H1 (cell line): ENCODE measurements around the gene CREBBP. TPM values are rescaled to one million over a fixed set of nuclear protein-coding genes. Genes with fewer than 3 reads are reported as not detected.

ENCODE experiments used
- CTCF ChIA-PET: fragments of 300-600 bp; sonication (Branson Sonifier 250); formaldehyde crosslinking; loops from one replicate; lab custom pipeline; 2021; ENCODE audit not compliant: partially characterized antibody; lab: Charles Lee
- POLR2A ChIA-PET: fragments of 300-600 bp; sonication (Branson Sonifier 250); formaldehyde crosslinking; loops from one replicate; lab custom pipeline; 2021; ENCODE audit warnings: inconsistent platforms; ENCODE audit not compliant: partially characterized antibody; lab: Charles Lee
- DNase-seq, 2 experiments: peaks; one replicate each; pipeline versions ENCODE4 v3.0.0 to v3.0.0-alpha.2; 2010 to 2022; ENCODE audit warnings: low spot score in 2 of 2, low read depth in 1 of 2, mixed read lengths in 1 of 2
- FAIRE-seq: peaks from 2 replicates; lab custom pipeline; 2011; peaks lifted over from hg19 to GRCh38; lab: Jason Lieb, UNC
- H2AFZ ChIP-seq: 2 replicates; pipeline ENCODE4 v1.8.1; 2012; ENCODE audit warnings: low read length, inconsistent platforms
- H2AK5ac ChIP-seq: 2 replicates; pipeline ENCODE4 v1.6.1; 2013; ENCODE audit warnings: low read depth, low read length
- H2BK120ac ChIP-seq: replicated peaks from 2 replicates; pipeline ENCODE3; 2013; ENCODE audit warnings: low read depth, low read length, inconsistent platforms
- H2BK12ac ChIP-seq: 2 replicates; pipeline ENCODE4 v1.6.1; 2013; ENCODE audit warnings: low read depth, low read length
- H2BK15ac ChIP-seq: 2 replicates; pipeline ENCODE4 v1.6.1; 2013; ENCODE audit warnings: low read length
- H2BK20ac ChIP-seq: 2 replicates; pipeline ENCODE4 v1.6.1; 2013; ENCODE audit warnings: low read length
- H2BK5ac ChIP-seq: 2 replicates; pipeline ENCODE4 v1.6.1; 2013; ENCODE audit warnings: low read depth, low read length
- H3K14ac ChIP-seq: 2 replicates; pipeline ENCODE4 v1.6.1; 2013; ENCODE audit warnings: inconsistent platforms; ENCODE audit not compliant: insufficient read length
- H3K18ac ChIP-seq: 2 replicates; pipeline ENCODE4 v1.6.1; 2013; ENCODE audit warnings: low read length; ENCODE audit errors: extremely low read depth
- H3K23ac ChIP-seq: 2 replicates; pipeline ENCODE4 v1.6.1; 2013; ENCODE audit warnings: inconsistent platforms; ENCODE audit not compliant: insufficient read length
- H3K23me2 ChIP-seq: 2 replicates; pipeline ENCODE4 v1.6.1; 2013; ENCODE audit warnings: low read depth, low read length
- H3K27ac ChIP-seq: 2 replicates; pipeline ENCODE4 v1.6.1; 2011; ENCODE audit warnings: low read depth, low read length, inconsistent platforms
- H3K27me3 ChIP-seq, 4 experiments: replicated peaks in 1 of 4; 1 replicate in 1 of 4; 2 replicates in 3 of 4; pipeline versions ENCODE4 v1.6.1 to v1.8.1; 2011 to 2013; ENCODE audit warnings: low read length in 3 of 4, mild to moderate bottlenecking in 3 of 4, inconsistent platforms in 2 of 4, mixed read lengths in 2 of 4, moderate library complexity in 1 of 4; ENCODE audit not compliant: control insufficient read depth in 3 of 4, insufficient read depth in 3 of 4; ENCODE audit errors: extremely low read depth in 1 of 4
- H3K36me3 ChIP-seq, 4 experiments: 2 replicates each; pipeline versions ENCODE4 v1.6.1 to v1.8.1; 2011 to 2013; ENCODE audit warnings: mild to moderate bottlenecking in 4 of 4, low read length in 3 of 4, moderate library complexity in 2 of 4, control low read depth in 1 of 4, inconsistent platforms in 1 of 4; ENCODE audit not compliant: insufficient read depth in 4 of 4, control insufficient read depth in 2 of 4
- H3K4ac ChIP-seq: replicated peaks from 2 replicates; pipeline ENCODE3; 2013; ENCODE audit warnings: low read length, low read depth, mixed read lengths, inconsistent platforms; ENCODE audit not compliant: insufficient read length
- H3K4me1 ChIP-seq, 4 experiments: replicated peaks in 1 of 4; 1 replicate in 1 of 4; 2 replicates in 3 of 4; pipeline versions ENCODE4 v1.6.1 to v1.8.1; 2011 to 2013; ENCODE audit warnings: low read length in 3 of 4, inconsistent platforms in 2 of 4, mixed read lengths in 1 of 4; ENCODE audit not compliant: insufficient read depth in 4 of 4, control insufficient read depth in 3 of 4
- H3K4me2 ChIP-seq, 2 experiments: 2 replicates each; pipeline versions ENCODE4 v1.6.1 to v1.8.1; 2011 to 2013; ENCODE audit warnings: low read depth in 2 of 2, low read length in 2 of 2, control low read depth in 1 of 2, inconsistent platforms in 1 of 2, mild to moderate bottlenecking in 1 of 2; ENCODE audit not compliant: insufficient read depth in 1 of 2
- H3K4me3 ChIP-seq, 4 experiments: fragments of 200-600, 300-600 bp in 1 of 4; sonication (generic), shearing (Covaris generic), sonication (Bioruptor Twin) in 1 of 4; 2 replicates each; pipeline versions ENCODE4 v1.5.1 to v1.8.1; 2011 to 2016; ENCODE audit warnings: low read length in 4 of 4, low read depth in 3 of 4, control low read depth in 2 of 4, inconsistent platforms in 2 of 4, mild to moderate bottlenecking in 2 of 4, mixed read lengths in 1 of 4, moderate library complexity in 1 of 4; ENCODE audit not compliant: insufficient read depth in 2 of 4; ENCODE audit errors: extremely low read depth in 1 of 4
- H3K56ac ChIP-seq: replicated peaks from 2 replicates; pipeline ENCODE3; 2013; ENCODE audit warnings: low read depth, mild to moderate bottlenecking, mixed read lengths, low read length, inconsistent platforms; ENCODE audit not compliant: insufficient read length
- H3K79me1 ChIP-seq: 2 replicates; pipeline ENCODE4 v1.6.1; 2013; ENCODE audit warnings: low read depth, low read length, control low read depth
- H3K79me2 ChIP-seq, 2 experiments: 2 replicates each; pipeline versions ENCODE4 v1.6.1 to v1.8.1; 2012 to 2013; ENCODE audit warnings: low read length in 2 of 2, mild to moderate bottlenecking in 2 of 2, inconsistent platforms in 1 of 2; ENCODE audit not compliant: insufficient read depth in 2 of 2, control insufficient read depth in 1 of 2
- H3K9ac ChIP-seq, 4 experiments: replicated peaks in 1 of 4; 1 replicate in 1 of 4; 2 replicates in 3 of 4; pipeline versions ENCODE4 v1.6.1 to v1.8.1; 2011 to 2013; ENCODE audit warnings: low read depth in 3 of 4, low read length in 3 of 4, control low read depth in 2 of 4, mild to moderate bottlenecking in 2 of 4, moderate library complexity in 2 of 4, inconsistent platforms in 1 of 4; ENCODE audit errors: extremely low read depth in 1 of 4
- H3K9me3 ChIP-seq, 2 experiments: 2 replicates each; pipeline versions ENCODE4 v1.6.1 to v1.8.1; 2012 to 2013; ENCODE audit warnings: mild to moderate bottlenecking in 2 of 2, moderate library complexity in 2 of 2, control low read depth in 1 of 2, inconsistent platforms in 1 of 2, low read depth in 1 of 2, low read length in 1 of 2, mixed read lengths in 1 of 2; ENCODE audit not compliant: insufficient read depth in 2 of 2
- H4K20me1 ChIP-seq, 2 experiments: replicated peaks in 1 of 2; 2 replicates each; pipeline versions ENCODE3 to v1.8.1; 2011 to 2013; ENCODE audit warnings: inconsistent platforms in 2 of 2, low read length in 2 of 2, mild to moderate bottlenecking in 1 of 2; ENCODE audit not compliant: insufficient read depth in 2 of 2, control insufficient read depth in 1 of 2
- H4K5ac ChIP-seq: 2 replicates; pipeline ENCODE4 v1.6.1; 2013; ENCODE audit warnings: low read length, low read depth, mixed read lengths, inconsistent platforms; ENCODE audit not compliant: insufficient read length
- H4K8ac ChIP-seq: 2 replicates; pipeline ENCODE4 v1.8.0; 2013; ENCODE audit warnings: mild to moderate bottlenecking, moderate library complexity, low read length, inconsistent platforms; ENCODE audit not compliant: insufficient read depth; ENCODE audit errors: extremely low read depth
- H4K91ac ChIP-seq: replicated peaks from 2 replicates; pipeline ENCODE3; 2013; ENCODE audit warnings: low read length, mixed read lengths, inconsistent platforms; ENCODE audit not compliant: insufficient read length
- BCL11A ChIP-seq, 2 experiments: IDR thresholded peaks; one replicate each; pipeline ENCODE4 v1.6.1; 2011; ENCODE audit warnings: low read depth in 2 of 2, low read length in 2 of 2, mild to moderate bottlenecking in 2 of 2
- CTBP2 ChIP-seq: IDR thresholded peaks from 2 replicates; pipeline ENCODE4 v1.7.0; 2011; ENCODE audit warnings: borderline replicate concordance, mild to moderate bottlenecking, moderate library complexity, mixed read lengths, low read length; ENCODE audit not compliant: insufficient read depth, insufficient read length
- JUN ChIP-seq: IDR thresholded peaks from 2 replicates; pipeline ENCODE4 v1.6.1; 2011; ENCODE audit warnings: low read depth, mild to moderate bottlenecking, improper control_type of control experiment, low read length
- PHF8 ChIP-seq: fragments of 200-600 bp; sonication (generic); conservative IDR thresholded peaks from 2 replicates; pipeline ENCODE4 v1.7.1; 2012; ENCODE audit warnings: low read depth, mild to moderate bottlenecking, inconsistent platforms, low read length, moderate library complexity
- POLR2AphosphoS5 ChIP-seq: IDR thresholded peaks from 2 replicates; pipeline ENCODE4 v1.6.1; 2011; ENCODE audit warnings: low read depth, low read length
- TAF7 ChIP-seq: optimal IDR thresholded peaks from 2 replicates; pipeline ENCODE3; 2011; ENCODE audit warnings: low read depth, mild to moderate bottlenecking, inconsistent platforms, low read length, moderate library complexity, borderline replicate concordance
- TCF12 ChIP-seq: IDR thresholded peaks from 2 replicates; pipeline ENCODE4 v1.6.1; 2011; ENCODE audit warnings: low read depth, mild to moderate bottlenecking, low read length
- TEAD4 ChIP-seq: IDR thresholded peaks from 2 replicates; pipeline ENCODE4 v1.6.1; 2012; ENCODE audit warnings: low read depth, low read length, inconsistent platforms, mixed read lengths
- WGBS, 2 experiments: shearing (Covaris generic) in 1 of 2; methylation state at CpG; one replicate each; pipeline versions ENCODE4 v1.1.6 to v1.1.7; 2013 to 2015; ENCODE audit warnings: low lambda C conversion rate in 2 of 2, mixed read lengths in 2 of 2, inconsistent platforms in 1 of 2, low coverage in 1 of 2, missing lambda C conversion rate in 1 of 2; ENCODE audit not compliant: insufficient replicate concordance in 2 of 2, insufficient coverage in 1 of 2, insufficient read length in 1 of 2; ENCODE audit errors: extremely low coverage in 1 of 2, missing lambda C conversion rate in 1 of 2; 5-methylcytosine and 5-hydroxymethylcytosine counted together
- polyA plus RNA-seq, 7 experiments: library from polyadenylated mRNA; depleted of rRNA in 3 of 7; stranded (reverse) in 5 of 7; unstranded in 2 of 7; fragments of >200 nt in 5 of 7; fragments of 200-250 nt in 2 of 7; gene quantifications; 1 replicate in 5 of 7; 2 replicates in 1 of 7; 4 replicates in 1 of 7; pipeline versions ENCODE4 v1.2.1 to v1.2.3, GENCODE V29; 2011 to 2013; ENCODE audit warnings: missing spikeins in 2 of 7, mixed read lengths in 2 of 7
- total RNA-seq: library from RNA; stranded (reverse); fragmentation: NEBNext Ultra II Directional; extraction: Animal tissue kit (Norgen Biotek cat#: 25700); gene quantifications from 2 replicates; pipeline ENCODE4 v1.2.1, GENCODE V29; 2021
- TF ChIP-seq, protein P1 (sequence below): IDR thresholded peaks from 2 replicates; pipeline ENCODE4 v1.6.1; 2012; ENCODE audit warnings: inconsistent platforms
- TF ChIP-seq, protein P2 (sequence below): IDR thresholded peaks from 2 replicates; pipeline ENCODE4 v1.6.1; 2011; ENCODE audit warnings: low read length, improper control_type of control experiment

CREBBP gene
- total and polyA plus RNA-seq, 2 of the 8 experiments (the other 6 are each of a cell fraction or from before 2014, with no cell fraction given): 10.0 to 60.1 TPM

DNA sequence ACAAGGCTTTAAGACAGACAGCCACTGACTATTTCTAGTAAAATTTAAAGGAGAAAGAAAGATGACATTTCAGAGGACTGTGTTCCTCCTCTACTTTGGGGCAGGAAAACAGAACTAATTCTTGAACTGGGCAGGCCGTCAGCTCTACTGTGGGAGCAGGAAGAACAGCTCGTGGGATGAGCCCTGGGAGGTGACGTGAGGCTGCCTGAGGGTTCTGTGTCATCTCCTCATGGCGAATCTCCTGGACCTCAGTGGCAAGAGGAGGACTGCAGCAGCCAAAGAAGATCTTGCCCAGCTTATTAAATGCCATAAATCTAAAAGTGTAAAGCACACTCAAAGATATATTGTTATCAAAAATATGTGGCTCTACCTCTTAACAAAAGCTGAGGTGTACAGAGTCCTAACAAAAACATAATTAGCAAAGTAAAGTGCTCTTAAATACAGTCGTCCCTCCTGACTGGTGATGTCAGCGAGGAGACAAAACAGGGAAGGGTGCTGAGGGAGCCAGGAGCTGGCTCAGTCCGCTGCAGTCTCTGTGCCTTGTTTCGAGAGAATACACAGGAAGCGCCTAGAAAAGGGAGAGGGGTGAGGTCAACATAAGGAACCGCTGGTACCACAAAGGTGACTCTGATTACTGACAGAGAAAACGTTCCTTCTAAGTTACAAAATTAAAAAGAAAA lies 58.0 kb downstream of the CREBBP start:
- H3K23me2 ChIP-seq: no peaks in the 10 kb centered on the region
- H4K91ac ChIP-seq: no peak overlapping the region
- H2BK20ac ChIP-seq: no peak overlapping the region
- H3K23ac ChIP-seq: no peak overlapping the region
- H3K4ac ChIP-seq: no peak overlapping the region
- H2BK15ac ChIP-seq: no peak overlapping the region
- no peak for DNase-seq
- WGBS, 2 experiments: 81% methylated on average over 11 of the region's 11 CpGs; no CpG with 5 or more reads in 1 of the 2 experiments
- no peak overlapping the region for H3K27ac ChIP-seq
- no peak overlapping the region for H3K14ac ChIP-seq
- H4K5ac ChIP-seq: no peak overlapping the region
- no peak for FAIRE-seq
- H4K20me1 ChIP-seq: peaks cover 28 to 42% of the 10 kb centered on the region in 2 experiments
- no peak overlapping the region for H3K4me2 ChIP-seq
- H3K4me1 ChIP-seq: peaks cover 0 to 7% (median 5%) of the 10 kb centered on the region in 4 experiments
- H3K79me2 ChIP-seq: peaks cover 13 to 99% of the 10 kb centered on the region in 2 experiments
- no peak overlapping the region for H4K8ac ChIP-seq
- no peak overlapping the region for H2BK5ac ChIP-seq
- no peak overlapping the region for H2BK120ac ChIP-seq
- CTCF ChIA-PET: interaction anchor here (1.3 to 3.3 kb wide), 3 partner anchors 10 to 17 kb away, joined by 3 to 14 read pairs (median 5); no protein-coding TSS in a partner anchor
- no peak overlapping the region for H3K56ac ChIP-seq
- no peak overlapping the region for H2AFZ ChIP-seq
- no peak overlapping the region for H3K18ac ChIP-seq
- no peak overlapping the region for H3K9ac ChIP-seq
- H3K36me3 ChIP-seq: no peaks in the 10 kb centered on the region
- H2AK5ac ChIP-seq: no peak overlapping the region
- no peaks in the 10 kb centered on the region for H3K9me3 ChIP-seq
- POLR2A ChIA-PET: interaction anchor here (0.9 to 1.3 kb wide), 2 partner anchors 10 to 11 kb away, joined by 3 read pairs; no protein-coding TSS in a partner anchor
- no peak overlapping the region for H3K4me3 ChIP-seq
- H2BK12ac ChIP-seq: no peak overlapping the region
- H3K79me1 ChIP-seq: peaks cover 27% of the 10 kb centered on the region
- H3K27me3 ChIP-seq: no peaks in the 10 kb centered on the region
- TF ChIP-seq, protein P1, sequence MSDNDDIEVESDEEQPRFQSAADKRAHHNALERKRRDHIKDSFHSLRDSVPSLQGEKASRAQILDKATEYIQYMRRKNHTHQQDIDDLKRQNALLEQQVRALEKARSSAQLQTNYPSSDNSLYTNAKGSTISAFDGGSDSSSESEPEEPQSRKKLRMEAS: no peak
- TF ChIP-seq TCF12: no peak
- TF ChIP-seq PHF8: no peak
- no peak for TF ChIP-seq TAF7
- TF ChIP-seq TEAD4: no peak
- TF ChIP-seq POLR2AphosphoS5: no peak
- TF ChIP-seq, protein P2, sequence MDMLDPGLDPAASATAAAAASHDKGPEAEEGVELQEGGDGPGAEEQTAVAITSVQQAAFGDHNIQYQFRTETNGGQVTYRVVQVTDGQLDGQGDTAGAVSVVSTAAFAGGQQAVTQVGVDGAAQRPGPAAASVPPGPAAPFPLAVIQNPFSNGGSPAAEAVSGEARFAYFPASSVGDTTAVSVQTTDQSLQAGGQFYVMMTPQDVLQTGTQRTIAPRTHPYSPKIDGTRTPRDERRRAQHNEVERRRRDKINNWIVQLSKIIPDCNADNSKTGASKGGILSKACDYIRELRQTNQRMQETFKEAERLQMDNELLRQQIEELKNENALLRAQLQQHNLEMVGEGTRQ: no peak
- no peak for TF ChIP-seq BCL11A (IDR thresholded peaks at IDR 0.05; ENCODE audit: low read depth in 2 of 2, low read length in 2 of 2)
- no peak for TF ChIP-seq JUN
- no peak for TF ChIP-seq CTBP2
